ENCODE measurements around the gene SPOP.

SPOP gene

DNA sequence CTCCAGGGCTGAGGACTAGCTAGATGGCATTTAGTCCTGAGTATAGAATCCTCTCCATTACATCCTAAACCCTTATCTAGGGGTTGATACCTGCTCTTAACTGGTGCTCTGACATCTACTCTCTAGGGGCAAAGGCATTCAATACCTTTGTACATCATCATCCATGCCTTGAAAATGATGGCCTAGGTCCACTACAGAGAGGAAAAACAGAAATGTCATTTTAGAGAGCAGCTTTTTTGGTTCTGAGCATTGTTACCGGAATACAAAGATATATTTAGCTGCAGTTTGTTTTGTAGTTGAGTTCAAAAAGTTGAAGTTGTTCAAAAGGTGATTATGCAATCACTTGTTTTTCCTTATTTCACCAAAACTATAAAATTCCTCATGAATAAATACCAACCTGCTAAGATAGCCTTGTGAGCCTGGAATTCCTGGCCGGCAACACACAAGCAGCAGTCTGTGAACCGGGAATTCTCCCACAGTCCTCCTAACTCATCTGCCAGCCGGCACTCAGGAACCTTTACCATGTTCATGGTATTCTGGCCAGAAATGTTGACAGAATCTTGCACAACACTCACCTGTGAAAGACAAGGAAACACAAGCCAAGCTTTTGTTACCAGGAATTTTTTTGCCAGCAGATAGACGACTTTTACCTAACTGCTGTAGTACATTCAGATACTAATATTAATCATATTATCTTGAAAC, 66.9 kb downstream of the SPOP start:
- H3K4me3 ChIP-seq (ENCODE audit: low read depth, low read length) = no peak overlapping the region
- H3K36me3 ChIP-seq (ENCODE audit: control insufficient read depth in 2 of 2, insufficient read depth in 1 of 2, low read length in 2 of 2) = peaks cover 45 to 82% of the 10 kb centered on the region in 2 experiments
- no peaks in the 10 kb centered on the region for H3K9me3 ChIP-seq (ENCODE audit: control insufficient read depth, insufficient read depth, low read depth, low read length)
- H3K4me1 ChIP-seq (ENCODE audit: control insufficient read depth, insufficient read depth, low read length) = no peaks in the 10 kb centered on the region
- ChIA-PET CTCF (interaction anchor here (0.7 to 1.0 kb wide), 3 partner anchors 11 to 55 kb away, joined by 3 to 5 read pairs (median 3); no protein-coding TSS in a partner anchor), POLR2A (no interaction called here)
- TF ChIP-seq, protein P1, sequence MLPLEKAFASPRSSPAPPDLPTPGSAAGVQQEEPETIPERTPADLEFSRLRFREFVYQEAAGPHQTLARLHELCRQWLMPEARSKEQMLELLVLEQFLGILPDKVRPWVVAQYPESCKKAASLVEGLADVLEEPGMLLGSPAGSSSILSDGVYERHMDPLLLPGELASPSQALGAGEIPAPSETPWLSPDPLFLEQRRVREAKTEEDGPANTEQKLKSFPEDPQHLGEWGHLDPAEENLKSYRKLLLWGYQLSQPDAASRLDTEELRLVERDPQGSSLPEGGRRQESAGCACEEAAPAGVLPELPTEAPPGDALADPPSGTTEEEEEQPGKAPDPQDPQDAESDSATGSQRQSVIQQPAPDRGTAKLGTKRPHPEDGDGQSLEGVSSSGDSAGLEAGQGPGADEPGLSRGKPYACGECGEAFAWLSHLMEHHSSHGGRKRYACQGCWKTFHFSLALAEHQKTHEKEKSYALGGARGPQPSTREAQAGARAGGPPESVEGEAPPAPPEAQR (tag by site-specific recombination; IDR thresholded peaks at IDR 0.05) = no peak
- TF ChIP-seq ZNF514 (tag by site-specific recombination; IDR thresholded peaks at IDR 0.05) (no peak), ZNF501 (tag by site-specific recombination; IDR thresholded peaks at IDR 0.05) (no peak), ZNF433 (tag by site-specific recombination; IDR thresholded peaks at IDR 0.05; ENCODE audit: low read depth) (no peak), SETDB1 (IDR thresholded peaks at IDR 0.05; ENCODE audit: insufficient read length, low read length) (no peak), ZNF701 (tag by site-specific recombination; IDR thresholded peaks at IDR 0.05) (no peak), ZSCAN16 (tag by site-specific recombination; IDR thresholded peaks at IDR 0.05) (no peak), KLF9 (tag by site-specific recombination; IDR thresholded peaks at IDR 0.05; ENCODE audit: low read depth) (no peak), MZF1 (tag by site-specific recombination; IDR thresholded peaks at IDR 0.05; ENCODE audit: borderline replicate concordance) (no peak), ZNF10 (tag by site-specific recombination; IDR thresholded peaks at IDR 0.05) (no peak), ZFP37 (tag by site-specific recombination; IDR thresholded peaks at IDR 0.05) (no peak), ZNF624 (tag by site-specific recombination; IDR thresholded peaks at IDR 0.05) (no peak), ZNF571 (tag by site-specific recombination; IDR thresholded peaks at IDR 0.05) (no peak)
- TF ChIP-seq, protein P2, sequence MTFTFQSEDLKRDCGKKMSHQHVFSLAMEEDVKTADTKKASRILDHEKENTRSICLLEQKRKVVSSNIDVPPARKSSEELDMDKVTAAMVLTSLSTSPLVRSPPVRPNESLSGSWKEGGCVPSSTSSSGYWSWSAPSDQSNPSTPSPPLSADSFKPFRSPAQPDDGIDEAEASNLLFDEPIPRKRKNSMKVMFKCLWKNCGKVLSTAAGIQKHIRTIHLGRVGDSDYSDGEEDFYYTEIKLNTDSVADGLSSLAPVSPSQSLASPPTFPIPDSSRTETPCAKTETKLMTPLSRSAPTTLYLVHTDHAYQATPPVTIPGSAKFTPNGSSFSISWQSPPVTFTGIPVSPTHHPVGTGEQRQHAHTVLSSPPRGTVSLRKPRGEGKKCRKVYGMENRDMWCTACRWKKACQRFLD (tag by site-specific recombination; IDR thresholded peaks at IDR 0.05) = no peak
- TF ChIP-seq, protein P3, sequence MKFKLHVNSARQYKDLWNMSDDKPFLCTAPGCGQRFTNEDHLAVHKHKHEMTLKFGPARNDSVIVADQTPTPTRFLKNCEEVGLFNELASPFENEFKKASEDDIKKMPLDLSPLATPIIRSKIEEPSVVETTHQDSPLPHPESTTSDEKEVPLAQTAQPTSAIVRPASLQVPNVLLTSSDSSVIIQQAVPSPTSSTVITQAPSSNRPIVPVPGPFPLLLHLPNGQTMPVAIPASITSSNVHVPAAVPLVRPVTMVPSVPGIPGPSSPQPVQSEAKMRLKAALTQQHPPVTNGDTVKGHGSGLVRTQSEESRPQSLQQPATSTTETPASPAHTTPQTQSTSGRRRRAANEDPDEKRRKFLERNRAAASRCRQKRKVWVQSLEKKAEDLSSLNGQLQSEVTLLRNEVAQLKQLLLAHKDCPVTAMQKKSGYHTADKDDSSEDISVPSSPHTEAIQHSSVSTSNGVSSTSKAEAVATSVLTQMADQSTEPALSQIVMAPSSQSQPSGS (tag by site-specific recombination; IDR thresholded peaks at IDR 0.05; ENCODE audit: low read depth) = no peak
- TF ChIP-seq, protein P4, sequence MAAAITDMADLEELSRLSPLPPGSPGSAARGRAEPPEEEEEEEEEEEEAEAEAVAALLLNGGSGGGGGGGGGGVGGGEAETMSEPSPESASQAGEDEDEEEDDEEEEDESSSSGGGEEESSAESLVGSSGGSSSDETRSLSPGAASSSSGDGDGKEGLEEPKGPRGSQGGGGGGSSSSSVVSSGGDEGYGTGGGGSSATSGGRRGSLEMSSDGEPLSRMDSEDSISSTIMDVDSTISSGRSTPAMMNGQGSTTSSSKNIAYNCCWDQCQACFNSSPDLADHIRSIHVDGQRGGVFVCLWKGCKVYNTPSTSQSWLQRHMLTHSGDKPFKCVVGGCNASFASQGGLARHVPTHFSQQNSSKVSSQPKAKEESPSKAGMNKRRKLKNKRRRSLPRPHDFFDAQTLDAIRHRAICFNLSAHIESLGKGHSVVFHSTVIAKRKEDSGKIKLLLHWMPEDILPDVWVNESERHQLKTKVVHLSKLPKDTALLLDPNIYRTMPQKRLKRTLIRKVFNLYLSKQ (tag by site-specific recombination; IDR thresholded peaks at IDR 0.05; ENCODE audit: borderline replicate concordance) = no peak
- TF ChIP-seq, protein P5, sequence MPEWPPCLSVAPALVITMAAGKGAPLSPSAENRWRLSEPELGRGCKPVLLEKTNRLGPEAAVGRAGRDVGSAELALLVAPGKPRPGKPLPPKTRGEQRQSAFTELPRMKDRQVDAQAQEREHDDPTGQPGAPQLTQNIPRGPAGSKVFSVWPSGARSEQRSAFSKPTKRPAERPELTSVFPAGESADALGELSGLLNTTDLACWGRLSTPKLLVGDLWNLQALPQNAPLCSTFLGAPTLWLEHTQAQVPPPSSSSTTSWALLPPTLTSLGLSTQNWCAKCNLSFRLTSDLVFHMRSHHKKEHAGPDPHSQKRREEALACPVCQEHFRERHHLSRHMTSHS (tag by site-specific recombination; IDR thresholded peaks at IDR 0.05) = no peak
- TF ChIP-seq, protein P6, sequence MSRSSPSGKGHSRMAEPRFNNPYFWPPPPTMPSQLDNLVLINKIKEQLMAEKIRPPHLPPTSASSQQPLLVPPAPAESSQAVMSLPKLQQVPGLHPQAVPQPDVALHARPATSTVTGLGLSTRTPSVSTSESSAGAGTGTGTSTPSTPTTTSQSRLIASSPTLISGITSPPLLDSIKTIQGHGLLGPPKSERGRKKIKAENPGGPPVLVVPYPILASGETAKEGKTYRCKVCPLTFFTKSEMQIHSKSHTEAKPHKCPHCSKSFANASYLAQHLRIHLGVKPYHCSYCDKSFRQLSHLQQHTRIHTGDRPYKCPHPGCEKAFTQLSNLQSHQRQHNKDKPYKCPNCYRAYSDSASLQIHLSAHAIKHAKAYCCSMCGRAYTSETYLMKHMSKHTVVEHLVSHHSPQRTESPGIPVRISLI (tag by site-specific recombination; IDR thresholded peaks at IDR 0.05) = no peak
- H3K27ac ChIP-seq (ENCODE audit: extremely low read depth, low read depth, low read length) = no peak overlapping the region
